GM23248 (cell line): Measurements from ENCODE around the gene ENOX2. TPM values are rescaled to one million over a fixed set of nuclear protein-coding genes. Genes with fewer than 3 reads are reported as not detected.

ENCODE experiments used
- DNase-seq: peaks from one replicate; pipeline ENCODE4 v3.0.0-alpha.2; 2015
- H2AFZ ChIP-seq: fragments of 200-600 bp; sonication (generic); 2 replicates; pipeline ENCODE4 v1.6.1; 2016; ENCODE audit warnings: antibody characterized with exemption
- H3F3A ChIP-seq: fragments of 200-600 bp; sonication (generic); 2 replicates; pipeline ENCODE4 v1.6.1; 2016; ENCODE audit warnings: mild to moderate bottlenecking, antibody characterized with exemption, mixed run types; ENCODE audit not compliant: insufficient read depth
- H3K27ac ChIP-seq: fragments of 200-600 bp; sonication (generic); 2 replicates; pipeline ENCODE4 v1.5.1; 2016; ENCODE audit warnings: mild to moderate bottlenecking
- H3K27me3 ChIP-seq: fragments of 200-600 bp; sonication (generic); replicated peaks from 2 replicates; pipeline ENCODE4 v1.6.1; 2016; ENCODE audit warnings: mild to moderate bottlenecking; ENCODE audit not compliant: insufficient read depth
- H3K36me3 ChIP-seq: fragments of 200-600 bp; sonication (generic); 2 replicates; pipeline ENCODE4 v1.6.1; 2016; ENCODE audit warnings: low read depth, mild to moderate bottlenecking
- H3K4me1 ChIP-seq: fragments of 200-600 bp; sonication (generic); 2 replicates; pipeline ENCODE4 v1.6.1; 2016; ENCODE audit warnings: mild to moderate bottlenecking; ENCODE audit not compliant: insufficient read depth
- H3K4me2 ChIP-seq: fragments of 200-600 bp; sonication (generic); one replicate; pipeline ENCODE4 v1.6.1; 2016; ENCODE audit warnings: mild to moderate bottlenecking; ENCODE audit not compliant: unreplicated experiment
- H3K4me3 ChIP-seq: fragments of 200-600 bp; sonication (generic); 2 replicates; pipeline ENCODE4 v1.5.1; 2016; ENCODE audit warnings: mild to moderate bottlenecking
- H3K79me2 ChIP-seq: fragments of 200-600 bp; sonication (generic); 2 replicates; pipeline ENCODE4 v1.6.1; 2016; ENCODE audit warnings: mild to moderate bottlenecking; ENCODE audit not compliant: insufficient read depth
- H3K9ac ChIP-seq: fragments of 200-600 bp; sonication (generic); 2 replicates; pipeline ENCODE4 v1.6.1; 2016; ENCODE audit warnings: mild to moderate bottlenecking
- H3K9me2 ChIP-seq: fragments of 200-600 bp; sonication (generic); 2 replicates; pipeline ENCODE4 v1.6.1; 2016; ENCODE audit warnings: mixed run types, mild to moderate bottlenecking, moderate library complexity; ENCODE audit not compliant: insufficient read depth
- H3K9me3 ChIP-seq: fragments of 200-600 bp; sonication (generic); one replicate; pipeline ENCODE4 v1.6.1; 2017; ENCODE audit warnings: low read depth
- H4K20me1 ChIP-seq: fragments of 200-600 bp; sonication (generic); 2 replicates; pipeline ENCODE4 v1.6.0; 2016; ENCODE audit not compliant: insufficient read depth
- EZH2 ChIP-seq: fragments of 200-600 bp; sonication (generic); IDR thresholded peaks from 2 replicates; pipeline ENCODE4 v1.6.1; 2018; ENCODE audit warnings: antibody characterized with exemption, mild to moderate bottlenecking; ENCODE audit not compliant: insufficient read depth, poor library complexity, severe bottlenecking
- EZH2phosphoT487 ChIP-seq: fragments of 200-600 bp; sonication (generic); IDR thresholded peaks from 2 replicates; pipeline ENCODE4 v1.6.1; 2018; ENCODE audit warnings: antibody characterized with exemption, moderate library complexity, mild to moderate bottlenecking, low read depth; ENCODE audit not compliant: insufficient read depth
- WGBS, 2 experiments: methylation state at CpG; one replicate each; pipeline ENCODE4 v1.1.6; 2015 to 2017; ENCODE audit warnings: low lambda C conversion rate in 2 of 2, low coverage in 1 of 2; ENCODE audit errors: missing lambda C conversion rate in 2 of 2; 5-methylcytosine and 5-hydroxymethylcytosine counted together
- in situ Hi-C: fragments of 300-500 bp; cut with MboI; formaldehyde crosslinking; loops from 2 replicates; pipeline ENCODE4 v1.15.0; 2020
- polyA plus RNA-seq: library from polyadenylated mRNA; unstranded; fragments of >200 nt; fragmentation: Nextera tagmentation; extraction: Ambion mirVana; gene quantifications from 2 replicates; pipeline ENCODE4 v1.2.1, GENCODE V29; 2016
- total RNA-seq: library from RNA; depleted of rRNA; stranded (reverse); fragments of >200 nt; shearing (Covaris generic); gene quantifications from 2 replicates; pipeline ENCODE4 v1.2.3, GENCODE V29; 2014; rRNA removed

ENOX2 gene
- total and polyA plus RNA-seq, 2 experiments from 2014 or later: 13.6 to 14.5 TPM

GRCh38 chrX:130577431-130577830 is 325.6 kb downstream of the ENOX2 start:
- no peak for TF ChIP-seq EZH2
- no peak for TF ChIP-seq EZH2phosphoT487
- Histone ChIP-seq H4K20me1 (no peaks in the 10 kb centered on the region), H3K4me3 (no peak overlapping the region), H2AFZ (no peak overlapping the region), H3K27ac (no peak overlapping the region), H3K4me2 (no peak overlapping the region), H3K36me3 (no peaks in the 10 kb centered on the region), H3K79me2 (no peaks in the 10 kb centered on the region), H3K9me3 (no peaks in the 10 kb centered on the region), H3K27me3 (no peaks in the 10 kb centered on the region), H3F3A (no peaks in the 10 kb centered on the region), H3K9ac (no peak overlapping the region), H3K9me2 (no peaks in the 10 kb centered on the region), H3K4me1 (no peaks in the 10 kb centered on the region)
- 73 to 83% methylated on average over 2 of the region's 2 CpGs for WGBS, 2 experiments
- no peak for DNase-seq
- in situ Hi-C loops: no loop called here

- Histone ChIP-seq H2AFZ (no peak overlapping the region), H3K4me1 (no peaks in the 10 kb centered on the region), H4K20me1 (no peaks in the 10 kb centered on the region), H3F3A (no peaks in the 10 kb centered on the region), H3K27ac (no peak overlapping the region), H3K9me3 (no peaks in the 10 kb centered on the region), H3K9me2 (no peaks in the 10 kb centered on the region), H3K36me3 (no peaks in the 10 kb centered on the region), H3K4me3 (no peak overlapping the region), H3K27me3 (no peaks in the 10 kb centered on the region), H3K4me2 (no peak overlapping the region), H3K9ac (no peak overlapping the region), H3K79me2 (no peaks in the 10 kb centered on the region)
- WGBS, 2 experiments: 36 to 39% methylated on average over 6 of the region's 6 CpGs
- peak; percentile 50 for DNase-seq
- TF ChIP-seq EZH2phosphoT487: no peak
- TF ChIP-seq EZH2: no peak
- in situ Hi-C loops: no loop called here
Observed at GRCh38 chrX:130575831-130576389, 327.1 kb downstream of the ENOX2 start.

Other genes starting within 250 kb of the ENOX2 start
- gene ARHGAP36, start 155.1 kb upstream of the ENOX2 start, total RNA-seq: not detected in 2 replicates
- not detected in 2 replicates for gene ARHGAP36, start 155.1 kb upstream of the ENOX2 start, polyA plus RNA-seq